SK-N-SH treated with all-trans-retinoic acid at 6 μM for 48 hours (cell line): ENCODE measurements around the gene TFAP2A.

Experiments used
- PATZ1 ChIP-seq: fragments of 250-450 bp; sonication (Bioruptor Pico); IDR thresholded peaks from 2 replicates; pipeline ENCODE4 v1.8.0; 2020; ENCODE audit warnings: mild to moderate bottlenecking, moderate library complexity, borderline replicate concordance
- RARB ChIP-seq: fragments of 250-450 bp; sonication (Bioruptor Pico); IDR thresholded peaks from 2 replicates; pipeline ENCODE4 v1.8.0; 2021; ENCODE audit warnings: mild to moderate bottlenecking, moderate library complexity
- TSHZ2 ChIP-seq: fragments of 250-450 bp; sonication (Bioruptor Pico); IDR thresholded peaks from 2 replicates; pipeline ENCODE4 v1.5.0; 2020; ENCODE audit warnings: mild to moderate bottlenecking, moderate library complexity
- ZNF565 ChIP-seq: fragments of 450-650 bp; formaldehyde crosslinking; conservative IDR thresholded peaks from 2 replicates; pipeline ENCODE4 v1.5.0; 2020; ENCODE audit warnings: low read depth, mild to moderate bottlenecking, moderate library complexity

GRCh38 chr6:10421921-10422736 lies 7.3 kb upstream of the TFAP2A start:
- no peak for TF ChIP-seq TSHZ2
- TF ChIP-seq PATZ1, result no peak
- no peak for TF ChIP-seq RARB (CRISPR knock-in tag)
- TF ChIP-seq ZNF565 (CRISPR knock-in tag), result no peak
